Heart left ventricle (tissue), 13 donors: ENCODE measurements around the gene TAPT1.

Experiments used
- POLR2A ChIP-seq, 2 donors: fragments of 450-650 bp; IDR thresholded peaks; one replicate each; pipeline ENCODE4 v1.6.1; 2017; ENCODE audit warnings: antibody characterized with exemption in 2 of 2, mild to moderate bottlenecking in 2 of 2, moderate library complexity in 2 of 2
- TF ChIP-seq, protein P1 (sequence below), 12 donors: fragments of 200-600 bp; sonication (generic) in 4 of 12; IDR thresholded peaks; one replicate each; pipeline versions ENCODE4 v1.5.0 to v1.8.0; 2018 to 2022; ENCODE audit warnings: antibody characterized with exemption in 12 of 12, mild to moderate bottlenecking in 5 of 12
- donor health status: ischemic (EF 13 %, LVEDD 7.1; RV severe dilation, severe dysfunction).
- donor health status: DM: no; HTN: yes; CAD: no.
- donor health status: DM: no; HTN: no; CAD: no.
- donor health status: ischemic (EF 25% LVEDD 6.9; RV normal size, moderate dysfunction).
- donor health status: ischemic (EF 25% LVEDD 5.7; RV mildly dilated, moderate dysfunction).
- donor health status: ischemic (EF 35%, LVEDD 5.7; RV mildly dilated, moderate dysfunction).
- donor health status: nonischemic (EF 11% LVEDD 7.7; RV severe dilation, severe dysfunction).
- donor health status: DM: yes; HTN: yes; CAD: no.
- donor health status: PGD.
- donor health status: ischemic (EF 29% LVEDD 5.4; RV normal size, mild dysfunction).
- donor health status: nonischemic (EF 23%, LVEDD 6.1; RV moderate dilation, normal function).

DNA sequence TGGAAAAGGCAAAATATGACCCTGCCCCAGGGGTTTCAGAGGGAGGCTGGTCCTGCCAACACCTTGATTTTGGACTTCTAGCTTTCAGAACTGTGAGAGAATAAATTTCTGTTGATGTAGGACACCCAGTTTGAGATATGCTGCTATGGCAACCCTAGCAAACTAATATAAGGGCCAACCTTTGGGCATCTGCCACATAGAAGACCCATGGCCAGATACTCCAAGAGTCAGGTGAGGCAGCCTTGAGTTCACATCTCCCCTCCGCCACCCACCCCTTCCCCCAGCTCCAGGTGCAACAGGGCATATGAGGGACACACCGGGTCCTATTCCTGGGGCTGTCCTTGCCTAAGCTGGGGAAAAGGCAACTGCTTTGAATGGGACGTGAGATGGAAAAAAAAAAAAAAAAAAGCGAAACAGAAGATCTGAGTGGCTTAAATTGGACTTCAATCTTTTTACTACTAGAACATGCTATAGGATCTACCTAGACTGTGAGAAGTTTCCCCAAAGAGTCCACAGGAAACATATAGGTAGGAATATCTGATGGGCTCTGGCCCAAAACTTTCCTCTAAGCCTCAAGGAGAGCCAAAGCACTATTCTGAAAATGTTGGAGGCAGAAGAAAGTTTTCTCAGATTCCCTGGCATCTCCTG, 85.9 kb downstream of the TAPT1 start:
- TF ChIP-seq, protein P1, sequence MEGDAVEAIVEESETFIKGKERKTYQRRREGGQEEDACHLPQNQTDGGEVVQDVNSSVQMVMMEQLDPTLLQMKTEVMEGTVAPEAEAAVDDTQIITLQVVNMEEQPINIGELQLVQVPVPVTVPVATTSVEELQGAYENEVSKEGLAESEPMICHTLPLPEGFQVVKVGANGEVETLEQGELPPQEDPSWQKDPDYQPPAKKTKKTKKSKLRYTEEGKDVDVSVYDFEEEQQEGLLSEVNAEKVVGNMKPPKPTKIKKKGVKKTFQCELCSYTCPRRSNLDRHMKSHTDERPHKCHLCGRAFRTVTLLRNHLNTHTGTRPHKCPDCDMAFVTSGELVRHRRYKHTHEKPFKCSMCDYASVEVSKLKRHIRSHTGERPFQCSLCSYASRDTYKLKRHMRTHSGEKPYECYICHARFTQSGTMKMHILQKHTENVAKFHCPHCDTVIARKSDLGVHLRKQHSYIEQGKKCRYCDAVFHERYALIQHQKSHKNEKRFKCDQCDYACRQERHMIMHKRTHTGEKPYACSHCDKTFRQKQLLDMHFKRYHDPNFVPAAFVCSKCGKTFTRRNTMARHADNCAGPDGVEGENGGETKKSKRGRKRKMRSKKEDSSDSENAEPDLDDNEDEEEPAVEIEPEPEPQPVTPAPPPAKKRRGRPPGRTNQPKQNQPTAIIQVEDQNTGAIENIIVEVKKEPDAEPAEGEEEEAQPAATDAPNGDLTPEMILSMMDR (IDR thresholded peaks at IDR 0.05) = no peak
- TF ChIP-seq POLR2A (IDR thresholded peaks at IDR 0.05) = no peak
